HG03565 (cell line): ENCODE data around the gene TRIM24.

Experiments
- ATAC-seq: cut with Tn5 transposase; IDR thresholded peaks from one replicate; pipeline ENCODE4 v1.9.1; 2021; ENCODE audit warnings: mild to moderate bottlenecking, moderate library complexity; ENCODE audit not compliant: unreplicated experiment

The TRIM24 gene

GRCh38 chr7:138613630-138614029, 153.6 kb downstream of the TRIM24 start:
- no peak for ATAC-seq

GRCh38 chr7:138616085-138616484, 156.0 kb downstream of the TRIM24 start:
- no peak for ATAC-seq

GRCh38 chr7:138618506-138618905, 158.4 kb downstream of the TRIM24 start:
- ATAC-seq = no peak

GRCh38 chr7:138618933-138619332, 158.9 kb downstream of the TRIM24 start:
- ATAC-seq = no peak

GRCh38 chr7:138622841-138623240, 162.8 kb downstream of the TRIM24 start:
- no peak for ATAC-seq

GRCh38 chr7:138625084-138625848, 165.2 kb downstream of the TRIM24 start:
- no peak for ATAC-seq

- ATAC-seq = no peak
Observed at GRCh38 chr7:138625849-138626230, 165.8 kb downstream of the TRIM24 start.

- ATAC-seq = no peak
Observed at GRCh38 chr7:138626846-138627245, 166.8 kb downstream of the TRIM24 start.

- ATAC-seq = no peak
Observed at GRCh38 chr7:138627361-138627760, 167.3 kb downstream of the TRIM24 start.

- ATAC-seq = no peak
Observed at GRCh38 chr7:138630059-138630610, 170.1 kb downstream of the TRIM24 start.

GRCh38 chr7:138632384-138632783, 172.3 kb downstream of the TRIM24 start:
- no peak for ATAC-seq

- ATAC-seq = no peak
Observed at GRCh38 chr7:138632826-138633602, 173.0 kb downstream of the TRIM24 start.
